Measurements from ENCODE around the gene SV2A.
"Not testable (repeated sequence)": the region's sequence is repeated elsewhere in the genome, so short reads cannot be mapped to it uniquely, and the experiment has no call there.

Gene SV2A

DNA sequence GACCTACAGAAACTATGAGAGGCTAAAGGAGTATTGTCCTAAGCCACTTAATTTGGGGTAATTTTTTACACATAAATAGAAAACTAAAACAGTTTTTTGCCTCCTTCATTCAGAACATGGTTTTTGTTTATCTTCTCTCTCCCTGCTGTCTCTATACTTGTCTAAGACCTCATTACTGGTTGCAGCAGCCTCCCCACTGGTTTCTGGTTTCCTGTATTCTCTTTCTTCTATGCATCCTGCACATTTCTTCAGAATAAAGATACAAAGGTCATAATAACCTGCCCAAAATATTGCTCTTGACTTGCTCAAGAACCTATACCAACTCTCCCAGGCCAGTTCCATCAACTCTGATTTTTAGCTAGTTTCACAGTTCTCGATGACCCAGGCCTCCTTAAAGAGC is 38.1 kb downstream of the SV2A start:
- Histone ChIP-seq H4K20me1 (ENCODE audit: insufficient read depth) (no peaks in the 10 kb centered on the region), H3K79me2 (ENCODE audit: insufficient read depth, low read depth) (peaks cover 30% of the 10 kb centered on the region), H3K4me3 (IDR thresholded peaks at IDR 0.05; ENCODE audit: insufficient read depth, low read depth, low read length) (no peak overlapping the region)

GRCh38 chr1:149877211-149877946 is 40.3 kb downstream of the SV2A start:
- TF ChIP-seq CTCF (conservative IDR thresholded peaks at IDR 0.05; ENCODE audit: low read depth, low read length), result no peak
- Histone ChIP-seq H4K20me1 (ENCODE audit: insufficient read depth) (no peaks in the 10 kb centered on the region), H3K4me1 (ENCODE audit: low read depth, poor library complexity, severe bottlenecking) (peaks cover 25% of the 10 kb centered on the region), H3K27me3 (ENCODE audit: insufficient read depth, low read depth) (no peaks in the 10 kb centered on the region), H3K36me3 (ENCODE audit: insufficient read depth) (no peaks in the 10 kb centered on the region), H2AFZ (ENCODE audit: low read depth) (no peak overlapping the region), H3K4me2 (no peak overlapping the region), H3K4me3 (IDR thresholded peaks at IDR 0.05; ENCODE audit: insufficient read depth, low read depth, low read length) (no peak overlapping the region), H3K9ac (no peak overlapping the region), H3K79me2 (ENCODE audit: insufficient read depth, low read depth) (peaks cover 9% of the 10 kb centered on the region), H3K27ac (no peak overlapping the region)

More for the DNA sequence above, 38.1 kb downstream of the SV2A start:
- no peak overlapping the region for H2AFZ ChIP-seq (ENCODE audit: low read depth)
- no peak overlapping the region for H3K4me2 ChIP-seq
- peaks cover 47% of the 10 kb centered on the region for H3K4me1 ChIP-seq (ENCODE audit: low read depth, poor library complexity, severe bottlenecking)
- no peak for TF ChIP-seq CTCF (conservative IDR thresholded peaks at IDR 0.05; ENCODE audit: low read depth, low read length)
- H3K36me3 ChIP-seq (ENCODE audit: insufficient read depth), result no peaks in the 10 kb centered on the region
- H3K9ac ChIP-seq, result no peak overlapping the region
- no peaks in the 10 kb centered on the region for H3K27me3 ChIP-seq (ENCODE audit: insufficient read depth, low read depth)
- H3K27ac ChIP-seq, result no peak overlapping the region

- not testable (repeated sequence) for H3K4me2 ChIP-seq; H3K4me1 ChIP-seq (ENCODE audit: low read depth, poor library complexity, severe bottlenecking); H3K27me3 ChIP-seq (ENCODE audit: insufficient read depth, low read depth); H4K20me1 ChIP-seq (ENCODE audit: insufficient read depth); H2AFZ ChIP-seq (ENCODE audit: low read depth); H3K36me3 ChIP-seq (ENCODE audit: insufficient read depth); H3K79me2 ChIP-seq (ENCODE audit: insufficient read depth, low read depth); H3K9ac ChIP-seq; H3K27ac ChIP-seq; H3K4me3 ChIP-seq (IDR thresholded peaks at IDR 0.05; ENCODE audit: insufficient read depth, low read depth, low read length)
Measured at GRCh38 chr1:149873060-149873459, 44.6 kb downstream of the SV2A start.

GRCh38 chr1:149866887-149867286 is 50.8 kb downstream of the SV2A start:
- H3K27ac ChIP-seq; H3K4me1 ChIP-seq (ENCODE audit: low read depth, poor library complexity, severe bottlenecking); H4K20me1 ChIP-seq (ENCODE audit: insufficient read depth); H3K79me2 ChIP-seq (ENCODE audit: insufficient read depth, low read depth); H3K4me3 ChIP-seq (IDR thresholded peaks at IDR 0.05; ENCODE audit: insufficient read depth, low read depth, low read length); H3K36me3 ChIP-seq (ENCODE audit: insufficient read depth); H3K9ac ChIP-seq; H2AFZ ChIP-seq (ENCODE audit: low read depth); H3K27me3 ChIP-seq (ENCODE audit: insufficient read depth, low read depth); H3K4me2 ChIP-seq: not testable (repeated sequence)

GRCh38 chr1:149861497-149862054 is 56.1 kb downstream of the SV2A start:
- H3K9ac ChIP-seq; H2AFZ ChIP-seq (ENCODE audit: low read depth); H3K79me2 ChIP-seq (ENCODE audit: insufficient read depth, low read depth); H3K4me3 ChIP-seq (IDR thresholded peaks at IDR 0.05; ENCODE audit: insufficient read depth, low read depth, low read length); H3K27ac ChIP-seq; H3K36me3 ChIP-seq (ENCODE audit: insufficient read depth); H3K27me3 ChIP-seq (ENCODE audit: insufficient read depth, low read depth); H3K4me1 ChIP-seq (ENCODE audit: low read depth, poor library complexity, severe bottlenecking); H3K4me2 ChIP-seq; H4K20me1 ChIP-seq (ENCODE audit: insufficient read depth): not testable (repeated sequence)

GRCh38 chr1:149860684-149861496 is 56.8 kb downstream of the SV2A start:
- not testable (repeated sequence) for H3K4me3 ChIP-seq (IDR thresholded peaks at IDR 0.05; ENCODE audit: insufficient read depth, low read depth, low read length); H3K79me2 ChIP-seq (ENCODE audit: insufficient read depth, low read depth); H3K4me2 ChIP-seq; H4K20me1 ChIP-seq (ENCODE audit: insufficient read depth); H3K4me1 ChIP-seq (ENCODE audit: low read depth, poor library complexity, severe bottlenecking); H3K36me3 ChIP-seq (ENCODE audit: insufficient read depth); H2AFZ ChIP-seq (ENCODE audit: low read depth); H3K9ac ChIP-seq; H3K27ac ChIP-seq; H3K27me3 ChIP-seq (ENCODE audit: insufficient read depth, low read depth)

DNA sequence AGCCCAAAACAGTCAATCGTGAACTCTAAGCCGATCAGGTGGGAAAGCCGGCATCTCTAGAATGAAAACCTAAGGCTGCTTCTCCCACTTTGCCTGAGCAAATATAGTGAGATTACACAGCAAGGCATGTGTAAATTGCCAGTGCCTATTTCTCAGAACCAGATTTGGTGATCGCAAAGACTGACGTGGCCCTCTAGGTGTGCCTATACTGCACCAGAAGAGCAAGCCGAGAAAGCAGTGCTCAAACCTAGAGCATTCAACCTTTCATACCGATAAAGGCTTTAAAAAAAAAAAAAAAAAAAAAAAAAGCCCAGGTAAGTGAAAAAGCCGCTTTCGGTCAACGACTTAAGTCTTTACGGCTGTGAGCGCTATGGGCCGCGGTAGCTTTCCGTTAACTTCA is 57.4 kb downstream of the SV2A start:
- H3K79me2 ChIP-seq (ENCODE audit: insufficient read depth, low read depth); H3K4me3 ChIP-seq (IDR thresholded peaks at IDR 0.05; ENCODE audit: insufficient read depth, low read depth, low read length): not testable (repeated sequence)

More for the DNA sequence above, 57.4 kb downstream of the SV2A start:
- not testable (repeated sequence) for H3K36me3 ChIP-seq (ENCODE audit: insufficient read depth); H2AFZ ChIP-seq (ENCODE audit: low read depth); H3K27me3 ChIP-seq (ENCODE audit: insufficient read depth, low read depth); H3K27ac ChIP-seq; H4K20me1 ChIP-seq (ENCODE audit: insufficient read depth); H3K4me1 ChIP-seq (ENCODE audit: low read depth, poor library complexity, severe bottlenecking); H3K4me2 ChIP-seq; H3K9ac ChIP-seq
